NK-92 (cell line): ENCODE data around the gene DIS3L2.

Source experiments
- DNase-seq: peaks from one replicate; lab custom pipeline; 2025; ENCODE audit not compliant: unreplicated experiment; lab: John Stamatoyannopoulos, UW

DIS3L2 gene

GRCh38 chr2:232052591-232052990 lies 91.1 kb downstream of the DIS3L2 start:
- DNase-seq = no peak

- no peak for DNase-seq
These were observed 92.3 kb downstream of the DIS3L2 start for GRCh38 chr2:232053777-232054176.

- no peak for DNase-seq
These were observed 96.8 kb downstream of the DIS3L2 start for GRCh38 chr2:232058063-232058877.

- no peak for DNase-seq
These were observed 97.4 kb downstream of the DIS3L2 start for GRCh38 chr2:232058931-232059330.

GRCh38 chr2:232061265-232061664 lies 99.8 kb downstream of the DIS3L2 start:
- no peak for DNase-seq

GRCh38 chr2:232073026-232073425 lies 111.5 kb downstream of the DIS3L2 start:
- no peak for DNase-seq

- no peak for DNase-seq
These were observed 112.2 kb downstream of the DIS3L2 start for GRCh38 chr2:232073699-232074098.

- DNase-seq = no peak
These were observed 113.6 kb downstream of the DIS3L2 start for GRCh38 chr2:232075080-232075479.

GRCh38 chr2:232075859-232076258 lies 114.3 kb downstream of the DIS3L2 start:
- no peak for DNase-seq

- DNase-seq = no peak
These were observed 114.8 kb downstream of the DIS3L2 start for GRCh38 chr2:232076272-232076671.

GRCh38 chr2:232076736-232077135 lies 115.2 kb downstream of the DIS3L2 start:
- DNase-seq = no peak

- DNase-seq = no peak
These were observed 123.7 kb downstream of the DIS3L2 start for GRCh38 chr2:232085164-232085563.

- DNase-seq = no peak
These were observed 124.4 kb downstream of the DIS3L2 start for GRCh38 chr2:232085826-232086425.

GRCh38 chr2:232088771-232089170 lies 127.3 kb downstream of the DIS3L2 start:
- no peak for DNase-seq

- no peak for DNase-seq
These were observed 132.7 kb downstream of the DIS3L2 start for GRCh38 chr2:232094201-232094600.

- DNase-seq = no peak
These were observed 133.4 kb downstream of the DIS3L2 start for GRCh38 chr2:232094883-232095282.

- DNase-seq = no peak
These were observed 135.7 kb downstream of the DIS3L2 start for GRCh38 chr2:232097260-232097659.

- no peak for DNase-seq
These were observed 136.2 kb downstream of the DIS3L2 start for GRCh38 chr2:232097758-232098157.

- DNase-seq = no peak
These were observed 140.9 kb downstream of the DIS3L2 start for GRCh38 chr2:232102380-232102779.

GRCh38 chr2:232103140-232103737 lies 141.7 kb downstream of the DIS3L2 start:
- no peak for DNase-seq

GRCh38 chr2:232104076-232104646 lies 142.6 kb downstream of the DIS3L2 start:
- no peak for DNase-seq

GRCh38 chr2:232111551-232111950 lies 150.0 kb downstream of the DIS3L2 start:
- DNase-seq = no peak
